Myocyte (in vitro differentiated cells): ENCODE results near the gene PKMYT1. TPM values are rescaled to one million over a fixed set of nuclear protein-coding genes. Genes with fewer than 3 reads are reported as not detected.
A peak's percentile ranks its signal among the peaks of the same experiment; 100 is the strongest.

Experiments
- DNase-seq: peaks from one replicate; pipeline ENCODE4 v3.0.0-alpha.2; 2012; ENCODE audit warnings: low read depth
- total RNA-seq: library from RNA; depleted of rRNA; stranded (reverse); fragments of >200 nt; gene quantifications from 2 replicates; pipeline ENCODE4 v1.2.3, GENCODE V29; 2014

The PKMYT1 gene
- total RNA-seq, 1 donor from 2014 or later = 0.53 TPM

DNA sequence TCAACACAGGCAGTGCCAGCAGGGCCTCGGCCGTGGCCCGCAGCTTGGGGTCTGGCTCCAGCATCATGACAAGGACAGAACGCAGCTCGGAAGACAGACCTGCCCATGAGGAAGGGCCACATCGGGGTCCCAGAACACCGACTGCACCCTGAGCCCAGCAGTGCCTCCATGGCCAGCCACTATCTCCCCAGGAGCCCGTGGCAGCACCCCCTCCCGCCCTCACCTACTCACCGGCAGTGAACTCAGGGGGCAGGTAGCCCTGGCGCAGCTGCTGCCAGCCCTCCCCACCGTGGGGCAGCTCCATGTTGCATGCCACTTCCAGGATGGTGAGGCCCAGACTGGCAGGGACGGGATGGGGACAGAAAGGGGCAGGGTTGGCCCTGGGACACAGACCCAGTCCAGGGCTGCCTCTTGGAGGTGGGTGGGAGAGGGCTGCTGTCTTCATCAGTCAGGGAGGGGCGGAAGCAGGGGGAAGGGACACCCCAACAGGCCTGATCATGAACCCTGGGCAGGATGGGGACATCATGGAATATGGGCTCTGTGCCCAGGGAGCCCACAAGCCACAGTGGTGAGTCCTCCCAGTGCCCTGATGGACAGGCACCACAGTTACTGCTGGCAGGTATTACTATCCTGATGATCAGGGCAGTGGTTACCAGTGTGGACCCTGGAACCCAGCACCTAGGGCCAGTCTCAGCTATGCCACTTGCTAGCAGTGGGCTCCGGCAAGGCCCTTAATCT lies 5.8 kb downstream of the PKMYT1 start:
- DNase-seq = peak; percentile 55

GRCh38 chr16:2973605-2974318 lies 6.5 kb downstream of the PKMYT1 start:
- DNase-seq = no peak

- no peak for DNase-seq
These were observed 7.2 kb downstream of the PKMYT1 start for GRCh38 chr16:2973093-2973492.

- DNase-seq = peak; percentile 84
These were observed 8.1 kb downstream of the PKMYT1 start for GRCh38 chr16:2971985-2972784.

GRCh38 chr16:2971134-2971984 lies 8.9 kb downstream of the PKMYT1 start:
- no peak for DNase-seq

- no peak for DNase-seq
These were observed 9.7 kb downstream of the PKMYT1 start for GRCh38 chr16:2970563-2970962.

GRCh38 chr16:2969545-2970521 lies 10.4 kb downstream of the PKMYT1 start:
- peak; percentile 65 for DNase-seq

- DNase-seq = peak; percentile 86
These were observed 11.3 kb downstream of the PKMYT1 start, which contains the start of gene PAQR4 for GRCh38 chr16:2968738-2969544. Gene PAQR4, plus strand, starts transcription at chr16:2969348. Its CDS starts 327 bp downstream, at chr16:2969675.

- no peak for DNase-seq
These were observed 11.9 kb downstream of the PKMYT1 start for GRCh38 chr16:2968368-2968737.

DNA sequence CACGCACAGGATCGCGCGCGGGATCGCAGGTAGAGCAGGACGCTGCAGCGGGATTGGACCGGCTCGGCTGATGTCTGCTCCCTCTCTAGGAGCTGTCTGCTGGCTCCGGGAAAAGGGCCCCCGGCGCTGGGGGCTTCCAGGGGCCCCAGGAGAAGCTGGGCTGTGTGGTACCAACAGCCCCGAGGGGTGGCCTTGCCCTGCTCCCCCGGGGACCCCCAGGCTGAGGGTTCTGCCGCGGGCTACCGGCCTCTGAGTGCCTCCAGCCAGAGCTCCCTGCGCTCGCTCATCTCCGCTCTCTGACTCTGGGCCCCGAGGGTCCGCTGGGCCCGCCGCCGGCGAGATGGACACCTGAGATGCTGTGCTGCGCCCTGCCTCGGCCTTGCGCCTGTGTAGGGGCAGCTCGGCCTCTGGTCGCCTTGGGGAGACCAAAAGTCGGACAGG lies 12.5 kb downstream of the PKMYT1 start:
- no peak for DNase-seq

- no peak for DNase-seq
These were observed 13.0 kb downstream of the PKMYT1 start for GRCh38 chr16:2967211-2967631.

- no peak for DNase-seq
These were observed 13.4 kb downstream of the PKMYT1 start for GRCh38 chr16:2966808-2967191.

GRCh38 chr16:2966043-2966807 lies 14.0 kb downstream of the PKMYT1 start:
- DNase-seq = no peak

- no peak for DNase-seq
These were observed 15.5 kb downstream of the PKMYT1 start for GRCh38 chr16:2964475-2965336.

DNA sequence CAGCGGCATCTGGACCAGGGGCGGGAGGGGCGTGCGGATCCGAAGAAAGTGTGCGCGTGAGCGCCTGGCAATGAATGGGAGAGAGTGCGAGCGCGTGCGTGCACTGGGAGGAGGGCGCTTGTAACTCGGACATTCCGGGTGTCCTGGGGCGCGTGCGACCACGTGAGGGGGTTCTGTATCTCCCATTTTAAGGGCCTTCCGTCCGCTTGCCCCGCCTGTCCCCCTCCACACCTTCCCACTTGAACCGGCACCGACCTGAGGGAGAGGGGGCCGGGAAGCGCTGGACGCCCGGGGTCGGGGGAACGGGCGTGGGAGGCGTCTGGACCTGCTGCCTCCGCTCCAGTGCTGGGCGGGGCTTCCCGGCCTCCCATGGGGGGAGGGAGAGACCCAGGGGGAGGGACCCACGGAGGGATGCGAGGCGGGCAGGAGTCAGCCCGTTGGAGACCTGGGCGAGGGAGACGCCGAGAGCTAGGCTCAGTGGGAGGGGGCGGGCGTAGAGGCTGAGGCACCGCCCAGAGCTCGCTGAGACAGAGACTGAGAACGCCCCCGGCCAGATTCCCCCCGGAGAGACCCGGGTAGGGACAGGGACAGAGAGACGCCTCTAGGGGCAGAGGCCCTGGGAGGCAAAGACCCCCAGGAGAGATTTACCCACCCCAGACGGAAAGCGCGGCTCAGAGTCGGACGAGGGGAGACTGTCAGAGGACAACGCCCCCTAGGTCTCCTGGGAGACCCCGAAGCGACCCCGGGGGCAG lies 16.3 kb downstream of the PKMYT1 start, which contains the start of gene KREMEN2:
KREMEN2 (plus strand) TSS at position 553 of the 752 bp plus-strand sequence. CDS start 246 bp downstream, outside the sequence.
- peak; percentile 60 for DNase-seq
